ENCODE data around the gene SLC51A. TPM values are rescaled to one million over a fixed set of nuclear protein-coding genes. Genes with fewer than 3 reads are reported as not detected.

SLC51A gene
- total and polyA plus RNA-seq, 9 of the 15 experiments (the other 6 are each of a cell fraction or from before 2014, with no cell fraction given), result 0.35 to 0.38 TPM; not detected in 7

- TF ChIP-seq PHF20 (IDR thresholded peaks at IDR 0.05; ENCODE audit: partially characterized antibody) (no peak), MTA3 (IDR thresholded peaks at IDR 0.05; ENCODE audit: borderline replicate concordance) (0 out of 2 replicates have a peak, but pooled peaks have one; percentile 25), RBM34 (IDR thresholded peaks at IDR 0.05; ENCODE audit: borderline replicate concordance, insufficient read depth, low read length) (no peak), DMBX1 (CRISPR knock-in tag; IDR thresholded peaks at IDR 0.05; ENCODE audit: borderline replicate concordance) (no peak), BRCA1 (IDR thresholded peaks at IDR 0.05) (no peak), BRCA1 (CRISPR knock-in tag; IDR thresholded peaks at IDR 0.05) (no peak), HMGXB4 (CRISPR knock-in tag; IDR thresholded peaks at IDR 0.05) (no peak), RB1 (IDR thresholded peaks at IDR 0.05; ENCODE audit: low read depth) (peak; percentile 89), POLR2G (IDR thresholded peaks at IDR 0.05; ENCODE audit: low read depth, low read length) (peak; percentile 70), NR2F6 (CRISPR knock-in tag; IDR thresholded peaks at IDR 0.05) (no peak), RFX5 (IDR thresholded peaks at IDR 0.05; ENCODE audit: low read depth, low read length) (no peak), TSC22D4 (tag; IDR thresholded peaks at IDR 0.05) (no peak), CBX2 (IDR thresholded peaks at IDR 0.05; ENCODE audit: insufficient read depth, low read length, poor library complexity, severe bottlenecking) (no peak), ZFP30 (CRISPR knock-in tag; IDR thresholded peaks at IDR 0.05; ENCODE audit: borderline replicate concordance) (no peak), TOE1 (IDR thresholded peaks at IDR 0.05; ENCODE audit: borderline replicate concordance) (peak; percentile 17; the same call in 1 of the 2 replicates), TOE1 (CRISPR knock-in tag; IDR thresholded peaks at IDR 0.05; ENCODE audit: borderline replicate concordance, low read depth) (no peak), CBX3 (IDR thresholded peaks at IDR 0.05; ENCODE audit: borderline replicate concordance in 1 of 2, low read length in 2 of 2) (no peak), ZNF561 (CRISPR knock-in tag; conservative IDR thresholded peaks at IDR 0.05) (no peak), RBM17 (IDR thresholded peaks at IDR 0.05; ENCODE audit: borderline replicate concordance, low read depth, low read length) (no peak), RBFOX2 (IDR thresholded peaks at IDR 0.05; ENCODE audit: low read depth, low read length) (peak; percentile 51), SMAD1 (IDR thresholded peaks at IDR 0.05; ENCODE audit: low read depth, low read length, partially characterized antibody) (no peak), ZBTB33 (CRISPR knock-in tag; IDR thresholded peaks at IDR 0.05) (peak; percentile 83), CTBP1 (IDR thresholded peaks at IDR 0.05; ENCODE audit: borderline replicate concordance) (0 out of 2 replicates have a peak, but pooled peaks have one; percentile 26), CREM (IDR thresholded peaks at IDR 0.05; ENCODE audit: low read depth) (no peak), ZFP36 (IDR thresholded peaks at IDR 0.05; ENCODE audit: low read depth, low read length, partially characterized antibody) (no peak)
Measured at GRCh38 chr3:196207159-196207832, 9.0 kb upstream of the SLC51A start (continued).

Measured in K562 (cell line).